ENCODE data around the gene PRSS56. TPM values are rescaled to one million over a fixed set of nuclear protein-coding genes. Genes with fewer than 3 reads are reported as not detected.

Gene PRSS56
- total and polyA plus RNA-seq, 2 of the 13 experiments (the other 11 are each of a cell fraction or from before 2014, with no cell fraction given): not detected

DNA sequence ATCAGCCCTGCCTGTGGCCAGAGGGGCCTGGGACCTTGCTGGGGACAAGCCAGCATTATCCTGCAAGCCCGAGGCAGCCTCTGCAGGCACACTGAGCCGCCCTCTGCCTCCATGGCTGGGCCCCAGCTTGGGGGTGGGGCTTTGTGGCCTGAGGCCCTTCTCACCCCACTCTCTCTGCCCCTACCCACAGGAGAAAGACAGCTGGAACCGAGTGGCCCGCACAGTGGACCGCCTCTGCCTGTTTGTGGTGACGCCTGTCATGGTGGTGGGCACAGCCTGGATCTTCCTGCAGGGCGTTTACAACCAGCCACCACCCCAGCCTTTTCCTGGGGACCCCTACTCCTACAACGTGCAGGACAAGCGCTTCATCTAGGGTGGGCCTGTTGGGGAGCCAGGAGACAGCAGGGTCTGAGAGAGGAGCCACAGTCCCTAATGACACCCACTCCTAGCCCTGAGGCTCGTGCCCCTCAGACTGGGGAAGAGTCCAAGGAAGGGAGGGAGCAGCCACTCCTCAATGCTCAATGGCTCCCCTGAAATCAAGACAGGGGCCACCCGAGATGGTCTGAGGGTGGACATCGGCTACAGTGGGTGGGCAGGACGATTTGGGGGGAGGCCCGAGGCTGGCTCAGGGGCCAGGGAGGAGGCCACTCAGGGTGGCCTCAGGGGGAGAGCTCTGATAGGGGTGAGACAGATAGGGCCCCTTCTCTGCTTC, 14.9 kb downstream of the PRSS56 start:
- Histone ChIP-seq H3K27me3 (ENCODE audit: control insufficient read depth in 1 of 2, insufficient read depth in 2 of 2, low read length in 2 of 2) (peaks cover 7 to 34% of the 10 kb centered on the region in 2 experiments; a peak in 4 of 5 replicates), H3K4me3 (replicated peaks in 1 of 3; ENCODE audit: insufficient read depth in 1 of 3, low read depth in 2 of 3, low read length in 3 of 3) (no peak overlapping the region; a peak in 1 of 6 replicates), H3K4me2 (ENCODE audit: low read depth, low read length) (peak overlapping the region; percentile 6; the same call in 1 of the 2 replicates), H2AFZ (ENCODE audit: low read length) (no peak overlapping the region), H3K4me1 (ENCODE audit: insufficient read depth, low read length) (0 out of 2 replicates have a peak, but pooled peaks cover 6% of the 10 kb centered on the region), H3K79me2 (ENCODE audit: insufficient read depth, low read length) (no peaks in the 10 kb centered on the region), H3K9me3 (ENCODE audit: low read length) (peaks cover 7% of the 10 kb centered on the region), H3K36me3 (replicated peaks in 1 of 2; ENCODE audit: control insufficient read depth in 1 of 2, insufficient read depth in 2 of 2, low read length in 2 of 2) (no peaks in the 10 kb centered on the region), H3K9ac (ENCODE audit: insufficient read depth, low read depth, low read length) (no peak overlapping the region), H3K27ac (ENCODE audit: extremely low read length, insufficient read depth, low read length) (no peak overlapping the region), H4K20me1 (ENCODE audit: insufficient read depth, low read length) (no peaks in the 10 kb centered on the region)
- intact Hi-C loops (cut with micrococcal nuclease; ENCODE audit: unreplicated experiment): no loop called here
- no TSS peak for BruUV-seq (replicated peaks)
- ATAC-seq (peak; percentile 17), DNase-seq (ENCODE audit: low spot score) (no peak), FAIRE-seq (no peak)
- ChIA-PET POLR2A (no interaction called here), CTCF (ENCODE audit: low intra/inter-chr PET ratio, low total read pairs) (no interaction called here)
- in situ Hi-C loops (cut with HindIII; ENCODE audit: extremely low pct_ligation_motif_present, low pct_unique_long_range_greater_than_20kb): no loop called here
- TF ChIP-seq HOXA5 (CRISPR knock-in tag; IDR thresholded peaks at IDR 0.05) (no peak), ZNF563 (CRISPR knock-in tag; IDR thresholded peaks at IDR 0.05) (0 out of 2 replicates have a peak, but pooled peaks have one; percentile 37)
- WGBS (ENCODE audit: low lambda C conversion rate): 13% methylated on average over 10 of the region's 14 CpGs

DNA sequence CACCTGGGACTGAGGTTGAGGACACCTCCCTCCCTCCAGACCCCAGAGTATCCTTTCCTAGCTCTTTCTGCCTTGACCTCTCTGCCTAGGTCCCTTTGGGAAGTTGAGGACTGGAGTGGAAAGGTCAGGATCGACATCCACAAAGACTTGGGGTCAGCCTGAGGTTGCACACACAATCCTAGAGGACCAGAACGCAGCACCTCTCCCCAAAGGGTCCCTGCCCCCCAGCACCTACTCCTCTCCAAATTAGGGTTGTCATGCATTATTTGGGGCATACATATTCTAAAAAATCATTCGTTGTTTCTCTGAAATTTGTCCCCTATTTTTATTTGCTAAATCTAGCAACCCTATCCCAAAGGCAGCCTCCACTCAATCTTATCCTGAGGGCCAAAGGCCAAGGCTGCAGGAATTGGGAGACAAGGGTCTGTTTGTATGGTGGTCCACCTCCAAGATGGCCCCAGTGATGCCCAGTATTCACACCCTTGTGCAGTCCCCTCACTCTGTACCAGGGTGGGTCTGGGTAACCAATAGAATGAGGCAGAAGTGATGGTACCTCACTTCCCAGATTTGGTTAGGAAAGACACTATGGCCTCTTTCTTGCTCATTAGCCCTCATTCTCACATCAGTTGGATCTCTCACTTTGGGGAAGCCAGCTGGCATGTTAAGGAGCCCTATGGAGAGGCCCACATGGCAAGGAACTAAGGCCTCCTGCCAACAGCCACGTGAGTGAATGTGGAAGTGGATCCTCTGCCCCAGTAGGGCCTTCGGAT, 15.8 kb downstream of the PRSS56 start:
- no peak overlapping the region for H2AFZ ChIP-seq (ENCODE audit: low read length)
- ATAC-seq (no peak), DNase-seq (ENCODE audit: low spot score) (no peak), FAIRE-seq (no peak)
- BruUV-seq (replicated peaks): no TSS peak
- intact Hi-C loops (cut with micrococcal nuclease; ENCODE audit: unreplicated experiment): no loop called here
- H3K4me1 ChIP-seq (ENCODE audit: insufficient read depth, low read length): 0 out of 2 replicates have a peak, but pooled peaks cover 6% of the 10 kb centered on the region
- ChIA-PET CTCF (ENCODE audit: low intra/inter-chr PET ratio, low total read pairs) (no interaction called here), POLR2A (no interaction called here)
- H3K4me3 ChIP-seq (replicated peaks in 1 of 3; ENCODE audit: insufficient read depth in 1 of 3, low read depth in 2 of 3, low read length in 3 of 3): no peak overlapping the region
- H3K4me2 ChIP-seq (ENCODE audit: low read depth, low read length): no peak overlapping the region
- peaks cover 3 to 26% of the 10 kb centered on the region in 2 experiments; a peak in 3 of 5 replicates for H3K27me3 ChIP-seq (ENCODE audit: control insufficient read depth in 1 of 2, insufficient read depth in 2 of 2, low read length in 2 of 2)
- no peaks in the 10 kb centered on the region for H3K36me3 ChIP-seq (replicated peaks in 1 of 2; ENCODE audit: control insufficient read depth in 1 of 2, insufficient read depth in 2 of 2, low read length in 2 of 2)
- no peaks in the 10 kb centered on the region for H3K79me2 ChIP-seq (ENCODE audit: insufficient read depth, low read length)
- in situ Hi-C loops (cut with HindIII; ENCODE audit: extremely low pct_ligation_motif_present, low pct_unique_long_range_greater_than_20kb): no loop called here
- H3K9me3 ChIP-seq (ENCODE audit: low read length): peaks cover 7% of the 10 kb centered on the region
- H3K27ac ChIP-seq (ENCODE audit: extremely low read length, insufficient read depth, low read length): no peak overlapping the region
- no peak overlapping the region for H3K9ac ChIP-seq (ENCODE audit: insufficient read depth, low read depth, low read length)
- H4K20me1 ChIP-seq (ENCODE audit: insufficient read depth, low read length): no peaks in the 10 kb centered on the region
- WGBS (ENCODE audit: low lambda C conversion rate): 19% methylated on average over 4 of the region's 5 CpGs
- TF ChIP-seq, protein P1, sequence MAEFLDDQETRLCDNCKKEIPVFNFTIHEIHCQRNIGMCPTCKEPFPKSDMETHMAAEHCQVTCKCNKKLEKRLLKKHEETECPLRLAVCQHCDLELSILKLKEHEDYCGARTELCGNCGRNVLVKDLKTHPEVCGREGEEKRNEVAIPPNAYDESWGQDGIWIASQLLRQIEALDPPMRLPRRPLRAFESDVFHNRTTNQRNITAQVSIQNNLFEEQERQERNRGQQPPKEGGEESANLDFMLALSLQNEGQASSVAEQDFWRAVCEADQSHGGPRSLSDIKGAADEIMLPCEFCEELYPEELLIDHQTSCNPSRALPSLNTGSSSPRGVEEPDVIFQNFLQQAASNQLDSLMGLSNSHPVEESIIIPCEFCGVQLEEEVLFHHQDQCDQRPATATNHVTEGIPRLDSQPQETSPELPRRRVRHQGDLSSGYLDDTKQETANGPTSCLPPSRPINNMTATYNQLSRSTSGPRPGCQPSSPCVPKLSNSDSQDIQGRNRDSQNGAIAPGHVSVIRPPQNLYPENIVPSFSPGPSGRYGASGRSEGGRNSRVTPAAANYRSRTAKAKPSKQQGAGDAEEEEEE (CRISPR knock-in tag; IDR thresholded peaks at IDR 0.05; ENCODE audit: borderline replicate concordance): no peak
- TF ChIP-seq TGIF2 (CRISPR knock-in tag; IDR thresholded peaks at IDR 0.05): no peak
- TF ChIP-seq ZNF567 (CRISPR knock-in tag; IDR thresholded peaks at IDR 0.05; ENCODE audit: borderline replicate concordance): no peak
- TF ChIP-seq ZNF256 (CRISPR knock-in tag; conservative IDR thresholded peaks at IDR 0.05): no peak
- no peak for TF ChIP-seq SP140L (CRISPR knock-in tag; IDR thresholded peaks at IDR 0.05; ENCODE audit: borderline replicate concordance)
- TF ChIP-seq, protein P2, sequence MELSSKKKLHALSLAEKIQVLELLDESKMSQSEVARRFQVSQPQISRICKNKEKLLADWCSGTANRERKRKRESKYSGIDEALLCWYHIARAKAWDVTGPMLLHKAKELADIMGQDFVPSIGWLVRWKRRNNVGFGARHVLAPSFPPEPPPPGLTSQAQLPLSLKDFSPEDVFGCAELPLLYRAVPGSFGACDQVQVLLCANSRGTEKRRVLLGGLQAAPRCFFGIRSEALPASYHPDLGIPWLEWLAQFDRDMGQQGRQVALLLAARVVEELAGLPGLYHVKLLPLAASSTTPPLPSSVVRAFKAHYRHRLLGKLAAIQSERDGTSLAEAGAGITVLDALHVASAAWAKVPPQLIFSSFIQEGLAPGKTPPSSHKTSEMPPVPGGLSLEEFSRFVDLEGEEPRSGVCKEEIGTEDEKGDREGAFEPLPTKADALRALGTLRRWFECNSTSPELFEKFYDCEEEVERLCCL (CRISPR knock-in tag; IDR thresholded peaks at IDR 0.05; ENCODE audit: borderline replicate concordance): no peak
- TF ChIP-seq SRSF9 (IDR thresholded peaks at IDR 0.05; ENCODE audit: borderline replicate concordance, insufficient read depth, low read depth, low read length, poor library complexity, severe bottlenecking): no peak
- TF ChIP-seq FOXA3 (CRISPR knock-in tag; IDR thresholded peaks at IDR 0.05): no peak
- TF ChIP-seq KMT2A (CRISPR knock-in tag; IDR thresholded peaks at IDR 0.05): no peak
- TF ChIP-seq SALL2 (CRISPR knock-in tag; IDR thresholded peaks at IDR 0.05): no peak
- TF ChIP-seq RBM39 (IDR thresholded peaks at IDR 0.05; ENCODE audit: low read depth, low read length, poor library complexity, severe bottlenecking): no peak
- TF ChIP-seq EEA1 (CRISPR knock-in tag; IDR thresholded peaks at IDR 0.05; ENCODE audit: borderline replicate concordance): no peak

Measured in HepG2 (cell line).